HG02763 (cell line): ENCODE measurements around the gene SUN1.

Source experiments
- ATAC-seq: cut with Tn5 transposase; IDR thresholded peaks from one replicate; pipeline ENCODE4 v1.9.1; 2021; ENCODE audit warnings: mild to moderate bottlenecking, moderate library complexity; ENCODE audit not compliant: unreplicated experiment

The SUN1 gene

DNA sequence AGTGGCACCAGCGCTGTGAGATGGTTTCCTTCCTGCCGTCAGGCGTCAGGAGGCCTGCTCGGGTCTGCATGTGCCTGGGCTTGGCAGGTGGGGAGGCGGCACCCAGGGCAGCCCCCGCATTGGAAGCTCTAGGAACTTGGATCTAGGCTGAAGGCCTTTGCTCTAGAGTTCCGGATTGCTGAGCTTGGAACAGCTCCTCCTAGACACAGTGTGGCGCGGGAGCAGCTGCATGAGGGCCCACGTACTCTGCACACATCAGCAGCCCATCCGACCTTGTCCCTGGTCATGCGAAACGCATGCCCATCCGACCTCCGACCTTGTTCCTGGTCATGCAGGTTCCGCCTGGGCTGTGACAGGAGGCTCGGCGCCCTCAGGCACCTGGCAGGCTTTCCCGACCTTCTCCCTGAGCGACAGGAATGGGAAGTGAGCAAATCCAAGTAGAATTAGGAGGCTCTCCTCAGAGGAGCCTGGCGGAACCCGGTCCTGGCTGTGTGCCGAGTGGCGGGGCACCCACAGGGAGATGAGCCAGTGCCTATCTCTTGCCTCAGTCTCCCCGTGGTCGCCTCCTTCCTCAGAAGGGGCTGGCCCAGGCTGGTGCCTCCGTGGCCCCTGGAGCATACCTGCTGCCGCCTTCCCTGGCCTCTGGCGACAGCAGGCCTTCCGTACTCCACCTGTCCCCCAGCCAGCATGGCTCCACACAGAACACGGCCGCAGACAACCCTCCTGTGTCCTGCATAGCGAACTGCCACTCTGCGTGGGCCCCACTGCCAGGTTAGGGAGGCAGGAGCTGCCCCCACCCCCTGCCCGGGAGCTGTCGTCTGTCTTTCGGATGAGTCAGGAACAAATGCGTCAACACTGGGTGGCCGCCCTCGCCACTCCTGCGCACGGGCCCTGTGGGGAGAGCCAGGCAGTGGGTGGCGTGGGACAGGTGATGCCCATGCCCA, 56.1 kb downstream of the SUN1 start:
- ATAC-seq = no peak

DNA sequence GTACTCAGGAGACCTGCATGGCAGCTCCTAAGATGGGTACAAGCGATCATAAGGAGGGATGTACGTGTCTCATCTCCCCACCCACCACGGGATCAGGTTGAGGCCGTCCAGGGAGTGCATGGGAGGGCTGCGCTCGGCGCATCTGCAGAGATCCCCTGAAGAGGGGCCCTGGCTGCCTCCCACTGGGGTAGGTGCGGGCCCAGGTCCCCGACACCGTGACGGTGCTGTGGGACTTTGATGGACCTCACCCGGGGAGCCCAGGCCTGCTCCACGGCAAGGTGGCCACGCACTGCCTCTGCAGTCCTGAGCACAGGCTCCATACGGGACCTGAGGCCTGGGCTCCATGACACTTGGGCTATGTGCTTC, 56.7 kb downstream of the SUN1 start:
- ATAC-seq = no peak

DNA sequence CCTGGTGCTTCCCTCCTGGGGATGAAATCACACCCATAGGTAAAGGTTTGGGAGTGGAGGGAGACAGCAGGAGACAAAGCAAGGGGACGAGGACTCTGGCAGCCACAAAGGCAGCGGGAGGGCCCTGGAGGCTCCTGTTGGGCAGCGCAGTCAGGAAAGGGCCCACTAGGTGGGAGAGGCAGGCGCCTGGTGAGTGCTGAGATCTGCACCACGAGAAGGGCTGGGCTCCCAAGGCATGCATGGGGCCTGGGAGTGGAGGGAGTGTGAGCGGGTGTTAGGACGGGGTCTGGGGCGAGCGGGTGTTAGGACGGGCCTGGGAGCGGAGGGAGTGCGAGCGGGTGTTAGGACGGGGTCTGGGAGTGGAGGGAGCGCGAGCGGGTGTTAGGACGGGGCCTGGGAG, 57.1 kb downstream of the SUN1 start:
- ATAC-seq = no peak

DNA sequence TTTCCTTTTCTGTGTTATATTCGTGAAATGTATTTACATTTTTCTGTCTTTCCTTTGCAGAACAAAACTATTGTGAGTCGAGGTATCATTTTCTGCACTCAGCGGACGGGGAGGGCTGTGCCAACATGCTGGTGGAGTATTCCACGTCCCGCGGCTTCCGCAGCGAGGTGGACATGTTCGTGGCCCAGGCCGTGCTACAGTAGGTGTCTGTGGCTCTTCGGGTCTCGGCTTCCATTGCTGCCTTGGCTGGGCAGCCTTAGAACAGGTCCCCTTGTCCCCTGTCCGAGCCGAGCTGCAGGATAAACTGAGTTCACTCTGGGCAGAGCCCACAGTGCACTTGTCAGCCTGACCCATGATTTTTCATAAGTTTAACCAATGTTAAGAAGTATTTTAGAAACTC, 58.6 kb downstream of the SUN1 start:
- ATAC-seq = no peak

DNA sequence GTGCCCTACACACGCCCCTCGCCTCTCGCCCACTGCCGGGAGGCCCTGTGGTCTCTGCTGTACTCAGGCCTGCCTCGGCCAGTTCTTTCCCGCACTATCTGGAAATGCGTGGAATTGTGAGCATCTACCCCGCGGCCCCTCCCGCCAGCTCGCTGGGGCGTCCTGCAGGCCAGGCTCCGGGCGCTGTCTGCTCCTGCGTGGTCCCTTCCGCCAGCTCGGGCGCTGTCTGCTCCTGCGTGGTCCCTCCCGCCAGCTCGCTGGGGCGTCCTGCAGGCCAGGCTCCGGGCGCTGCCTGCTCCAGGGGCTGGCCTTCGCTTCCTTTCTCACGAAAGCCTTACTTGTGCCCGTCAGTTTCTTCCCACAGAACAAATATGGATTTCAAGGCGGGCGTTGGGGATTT, 59.0 kb downstream of the SUN1 start:
- ATAC-seq = no peak

DNA sequence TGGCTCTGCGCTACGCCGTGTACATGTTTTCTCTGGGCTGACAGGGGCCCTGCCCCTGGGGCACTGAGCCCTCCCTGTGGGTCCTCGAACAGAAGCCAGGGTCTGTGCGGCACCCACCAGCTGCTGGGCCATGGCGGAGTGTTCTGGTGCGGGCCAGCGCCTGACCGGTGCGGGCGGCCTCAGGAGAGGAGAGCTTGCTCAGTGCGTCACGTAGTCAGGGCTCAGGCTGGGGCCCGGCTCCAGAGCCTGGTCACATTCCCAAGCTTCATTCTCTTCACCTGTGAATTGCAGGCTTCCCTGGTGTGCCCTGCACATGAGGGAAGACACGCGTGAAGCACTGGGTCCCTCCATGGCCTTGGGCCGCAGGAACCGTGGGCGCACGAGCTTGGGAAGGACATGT, 59.5 kb downstream of the SUN1 start:
- no peak for ATAC-seq

DNA sequence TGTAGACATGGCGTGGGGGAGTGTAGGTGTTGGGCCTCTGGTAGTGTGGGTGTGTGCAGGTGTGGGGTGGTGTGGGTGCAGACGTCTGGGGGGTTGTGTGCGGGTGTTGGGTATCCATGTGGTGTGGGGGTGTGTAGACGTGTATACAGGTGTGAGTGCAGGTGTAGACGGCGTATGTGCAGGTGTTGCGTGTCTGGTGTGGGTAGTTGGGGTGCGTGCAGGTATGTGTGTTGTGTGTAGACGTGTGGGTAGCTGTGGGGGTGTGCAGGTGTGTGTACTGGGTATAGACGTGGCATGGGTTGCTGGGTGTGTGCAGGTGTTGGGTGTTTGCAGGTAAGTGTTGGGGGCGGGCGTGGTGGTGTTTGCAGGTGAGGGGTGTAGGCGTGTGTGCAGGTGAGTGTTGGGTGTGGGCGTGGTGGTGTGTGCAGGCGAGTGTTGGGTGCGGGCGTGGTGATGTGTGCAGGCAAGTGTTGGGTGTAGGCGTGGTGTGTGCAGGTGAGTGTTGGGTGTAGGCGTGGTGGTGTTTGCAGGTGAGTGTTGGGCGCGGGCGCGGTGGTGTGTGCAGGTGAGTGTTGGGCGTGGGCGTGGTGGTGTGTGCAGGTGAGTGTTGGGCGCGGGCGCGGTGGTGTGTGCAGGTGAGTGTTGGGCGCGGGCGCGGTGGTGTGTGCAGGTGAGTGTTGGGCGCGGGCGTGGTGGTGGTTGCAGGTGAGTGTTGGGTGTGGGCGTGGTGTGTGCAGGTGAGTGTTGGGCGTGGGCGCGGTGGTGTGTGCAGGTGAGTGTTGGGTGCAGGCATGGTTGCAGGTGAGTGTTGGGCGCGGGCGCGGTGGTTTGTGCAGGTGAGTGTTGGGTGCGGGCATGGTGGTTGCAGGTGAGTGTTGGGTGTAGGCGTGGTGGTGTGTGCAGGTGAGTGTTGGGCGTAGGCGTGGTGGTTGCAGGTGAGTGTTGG, 60.6 kb downstream of the SUN1 start:
- ATAC-seq = no peak

DNA sequence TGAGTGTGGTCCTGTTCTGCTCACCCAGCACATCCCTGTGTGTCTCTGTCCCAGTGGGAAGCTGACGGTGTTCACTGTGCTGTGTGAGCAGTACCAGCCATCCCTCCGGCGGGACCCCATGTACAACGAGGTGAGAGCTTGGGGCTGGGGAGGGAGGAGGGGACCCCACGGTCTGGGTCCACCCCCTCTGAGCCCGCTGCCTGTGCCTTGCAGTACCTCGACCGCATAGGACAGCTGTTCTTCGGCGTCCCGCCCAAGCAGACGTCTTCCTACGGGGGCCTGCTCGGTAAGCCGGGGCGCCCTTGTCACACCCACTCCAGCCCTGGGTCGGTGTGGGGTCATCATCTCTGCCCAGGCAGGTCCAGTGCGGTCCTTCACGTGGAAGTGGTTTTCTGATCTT, 61.4 kb downstream of the SUN1 start:
- ATAC-seq = no peak

DNA sequence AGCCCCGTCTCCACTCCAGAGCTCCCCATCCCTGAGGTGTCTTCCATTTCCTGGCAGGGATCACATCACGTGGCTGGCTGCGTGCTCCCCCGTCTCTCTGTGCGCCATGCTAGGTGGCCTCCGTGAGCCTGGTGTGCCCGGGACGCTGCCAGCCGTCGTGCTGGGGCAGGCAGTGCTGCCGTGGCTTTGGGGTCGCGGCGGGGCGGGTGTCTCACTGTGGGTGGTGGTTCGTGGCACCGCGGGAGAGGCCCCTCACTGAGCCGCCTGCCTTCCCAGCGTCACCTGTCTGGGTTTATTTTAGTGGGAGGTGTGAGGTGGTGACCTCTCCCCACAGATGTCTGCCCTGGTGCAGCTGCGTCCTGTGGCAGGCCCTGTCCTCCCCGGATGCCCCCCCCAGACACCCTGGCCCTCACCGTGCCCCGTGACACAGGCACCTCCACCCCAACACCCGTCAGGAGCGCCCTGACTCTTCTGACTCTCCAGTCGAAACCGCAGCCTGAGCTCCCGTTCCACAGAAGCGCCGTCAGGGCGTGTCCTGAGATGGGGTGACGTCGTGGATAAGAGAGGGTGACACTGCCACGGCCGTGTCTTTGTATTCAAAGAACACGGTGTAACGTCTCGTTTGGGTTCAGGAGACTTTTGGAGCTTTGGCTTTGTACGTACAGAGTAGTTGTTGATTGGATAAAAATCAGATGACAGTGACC, 62.0 kb downstream of the SUN1 start:
- ATAC-seq = no peak

DNA sequence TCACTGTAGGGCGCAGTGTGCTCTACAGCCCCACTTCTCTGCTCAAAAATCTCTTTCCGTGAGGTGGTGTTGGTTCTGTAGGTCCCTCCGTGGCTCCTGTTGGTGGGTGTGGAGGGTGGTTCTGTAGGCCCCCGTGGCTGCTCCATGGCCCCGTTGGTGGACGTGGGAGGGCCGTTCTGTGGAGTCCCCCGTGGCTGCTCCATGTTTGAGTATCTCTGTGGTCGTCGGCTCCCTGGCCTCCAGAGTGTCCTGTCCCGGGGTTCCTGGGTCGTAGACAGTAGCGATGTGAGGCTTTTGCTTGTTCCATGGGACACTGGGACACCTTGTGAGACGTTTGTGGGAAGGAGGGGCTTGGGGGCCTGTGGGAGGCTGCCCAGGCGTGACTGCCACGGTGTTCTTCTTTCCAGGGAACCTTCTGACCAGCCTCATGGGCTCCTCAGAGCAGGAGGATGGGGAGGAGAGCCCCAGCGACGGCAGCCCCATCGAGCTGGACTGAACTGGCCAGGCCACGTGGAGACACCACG, 62.7 kb downstream of the SUN1 start:
- ATAC-seq = no peak

DNA sequence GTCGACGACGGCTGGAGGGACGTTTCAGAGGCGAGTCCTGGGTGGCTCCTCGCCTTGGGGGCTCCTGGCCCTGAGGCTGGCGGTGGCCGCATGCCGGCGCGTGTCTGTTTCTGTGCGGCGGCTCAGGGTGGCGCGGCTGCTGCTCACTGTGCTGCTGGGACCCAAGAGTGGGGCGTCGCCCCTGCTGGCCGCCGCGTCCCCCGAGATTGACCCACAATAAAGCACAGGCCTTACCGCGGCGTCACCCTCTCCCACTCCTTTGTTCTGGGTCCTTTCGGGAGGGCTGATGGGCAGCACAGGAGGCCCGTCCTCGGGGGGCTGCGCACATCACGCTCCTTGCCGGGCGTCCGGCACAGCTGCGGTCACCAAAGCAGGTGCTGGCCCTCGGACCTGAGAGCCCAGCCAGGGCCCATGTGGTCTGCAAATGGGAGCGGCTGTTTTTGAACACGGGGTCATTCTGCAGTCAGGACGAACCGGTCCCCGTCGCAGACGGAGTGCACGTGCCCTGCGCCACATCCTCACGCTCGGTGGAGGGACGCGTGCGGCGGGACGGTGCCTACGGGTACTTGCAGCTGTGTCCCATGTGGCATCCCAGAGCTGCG, 63.3 kb downstream of the SUN1 start:
- ATAC-seq = no peak

DNA sequence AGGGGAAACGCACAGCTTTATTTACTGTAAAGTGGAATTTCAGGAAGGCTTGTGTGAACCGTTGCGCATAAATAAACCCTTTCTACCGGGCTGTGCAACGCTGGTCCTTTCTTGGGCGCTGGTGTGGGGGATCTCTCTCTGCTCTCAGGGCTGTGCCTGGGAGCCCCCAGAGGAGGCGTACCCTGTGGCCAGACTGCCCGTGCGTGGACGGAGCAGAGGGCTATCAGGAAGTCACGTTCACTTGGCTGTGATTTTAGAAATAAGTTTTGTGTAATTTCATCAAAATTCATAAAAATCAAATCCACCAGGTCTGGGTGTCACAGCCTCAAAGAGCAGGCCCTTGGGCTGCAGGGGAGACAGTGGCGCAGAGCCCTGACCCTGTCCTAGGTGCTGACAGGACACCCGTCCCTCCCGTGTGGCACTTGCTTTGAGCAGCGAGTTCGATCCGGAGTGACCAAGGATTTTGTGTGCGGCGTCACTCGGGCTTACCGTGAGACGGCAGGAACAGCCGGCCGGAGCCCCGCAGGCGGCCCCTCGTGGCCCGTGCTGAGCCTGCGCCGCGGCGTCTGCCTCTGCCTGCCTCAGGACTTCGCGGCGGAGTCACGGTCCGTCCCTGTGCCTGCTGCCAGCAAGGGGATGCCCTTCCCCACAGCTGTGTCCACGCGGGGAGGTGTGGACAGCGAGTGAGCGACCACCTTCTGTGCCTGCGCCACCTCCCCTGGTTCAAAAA, 64.2 kb downstream of the SUN1 start:
- no peak for ATAC-seq

DNA sequence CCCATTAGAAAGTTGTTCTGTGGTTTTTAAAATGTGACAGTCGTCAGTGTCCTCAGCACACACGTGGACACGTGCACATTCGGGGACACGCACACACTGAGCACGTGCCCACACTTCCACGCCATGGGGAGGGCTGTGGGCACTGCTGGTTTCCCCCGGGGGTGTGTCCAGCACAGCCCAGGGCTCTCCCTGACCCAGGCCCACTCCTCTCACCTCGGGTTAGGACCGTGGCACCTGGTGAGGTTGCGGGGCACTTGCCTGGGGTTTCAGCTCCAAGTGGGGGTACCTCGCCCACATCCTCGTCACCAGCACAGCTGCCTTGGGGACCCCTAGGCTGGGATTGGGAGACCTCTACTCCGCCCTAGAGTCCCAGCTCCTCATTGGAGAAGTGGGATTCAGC, 64.8 kb downstream of the SUN1 start:
- ATAC-seq = no peak

DNA sequence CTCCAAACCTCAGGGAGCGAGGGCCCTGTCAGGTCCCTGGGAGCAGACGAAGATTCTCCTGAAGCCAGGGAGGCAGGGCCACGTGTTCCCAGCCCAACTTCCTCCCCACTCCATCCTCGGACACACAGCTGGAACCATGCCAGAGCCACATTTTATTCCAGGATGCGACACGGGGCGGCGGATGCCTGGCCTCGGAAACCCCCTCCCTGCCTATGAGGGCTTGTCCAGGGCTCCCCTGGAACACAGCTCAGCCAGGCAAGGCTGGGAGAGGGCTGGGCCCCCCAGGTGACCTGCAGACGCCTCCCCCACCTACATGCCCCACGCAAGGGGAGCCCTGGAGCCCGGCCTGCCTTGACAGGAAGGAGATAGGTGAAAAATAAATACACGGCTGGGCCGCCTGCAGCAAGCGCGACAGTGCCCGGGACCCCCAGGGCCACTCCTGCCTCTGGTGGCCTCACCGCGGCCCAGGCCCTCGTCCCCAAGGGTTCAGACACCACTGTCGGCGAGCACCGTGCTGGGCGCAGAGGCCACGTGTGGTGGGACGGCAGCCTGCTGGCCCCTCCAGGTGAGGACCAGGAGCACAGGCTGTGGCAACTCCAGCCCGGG, 65.6 kb downstream of the SUN1 start:
- ATAC-seq = no peak

DNA sequence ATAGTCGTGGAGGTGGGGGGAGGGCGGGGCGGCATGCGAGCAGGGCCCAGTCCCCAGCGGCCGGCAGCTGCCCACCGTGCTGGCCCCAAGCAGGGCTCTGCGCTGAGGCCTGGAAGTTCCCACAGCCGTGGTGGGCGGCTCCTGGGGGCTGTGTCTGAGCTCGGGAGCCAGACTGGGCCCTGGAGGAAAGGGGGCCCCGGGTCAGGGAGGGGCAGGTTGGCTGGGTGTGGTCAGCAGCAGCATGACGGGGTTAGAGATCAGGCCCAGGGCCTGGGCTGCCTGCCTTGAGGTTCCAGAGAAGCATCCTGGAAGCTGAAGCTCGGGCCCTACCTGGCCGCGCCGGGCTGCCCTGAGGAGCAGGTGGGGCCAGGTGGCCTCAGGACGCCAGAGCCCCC, 66.2 kb downstream of the SUN1 start:
- no peak for ATAC-seq

DNA sequence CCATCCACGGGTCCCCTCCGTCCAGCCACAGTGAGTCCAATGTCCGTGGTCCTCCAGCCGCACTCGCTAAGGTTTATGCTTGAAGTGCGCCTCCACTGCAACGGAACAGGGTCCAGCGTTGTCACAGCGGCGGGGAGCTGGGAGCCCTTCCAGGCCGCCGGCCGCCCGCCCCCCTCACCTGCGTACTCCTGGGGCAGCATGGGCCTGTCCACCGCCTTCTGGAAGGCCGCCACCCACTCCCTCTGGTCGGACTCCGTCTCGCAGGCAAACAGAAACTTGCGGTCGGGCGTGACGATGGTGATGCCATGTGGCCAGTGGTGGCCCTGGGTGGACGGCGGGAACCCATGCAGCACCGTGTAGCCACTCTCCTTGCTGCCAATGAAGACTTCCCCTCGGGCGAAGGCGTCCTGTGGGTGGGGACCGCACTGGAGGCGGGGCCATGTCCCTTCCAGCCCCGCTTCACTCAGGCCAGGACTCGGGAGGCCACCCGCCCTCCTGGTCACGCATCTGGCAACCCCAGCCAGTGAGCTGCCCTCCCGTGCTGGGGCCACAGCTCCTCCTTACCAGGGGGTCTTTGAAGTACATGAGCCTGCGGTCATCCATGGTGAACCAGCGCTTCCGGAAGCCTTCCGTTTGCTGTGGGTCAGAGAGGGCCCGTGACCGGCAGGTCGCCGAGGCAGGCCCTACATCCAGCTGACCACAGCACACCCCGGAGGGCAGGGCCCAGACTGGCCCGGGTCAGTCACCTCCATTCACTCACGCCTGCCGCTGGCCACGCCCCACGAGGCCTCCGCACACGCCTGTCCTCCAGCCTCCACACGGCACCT, 66.8 kb downstream of the SUN1 start:
- ATAC-seq = no peak

DNA sequence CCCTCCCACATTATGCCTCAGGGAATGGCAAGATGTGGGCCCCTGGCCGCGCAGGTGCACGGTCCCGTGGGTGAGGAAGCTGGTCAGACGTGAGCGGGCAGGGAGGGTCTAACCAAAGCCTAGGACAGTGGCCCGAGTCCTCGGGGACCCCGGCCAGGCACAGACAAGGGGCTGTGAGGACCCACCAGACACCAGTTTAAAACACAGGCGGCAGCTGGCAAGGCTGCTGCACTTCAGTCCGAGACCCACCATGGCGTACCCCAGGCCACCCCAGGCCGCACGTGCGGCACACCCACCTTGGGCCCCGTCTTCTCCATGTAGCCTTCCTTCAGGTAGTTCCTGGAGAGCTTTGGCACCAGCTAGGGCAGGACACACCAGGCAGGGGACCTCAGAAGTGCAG, 67.5 kb downstream of the SUN1 start:
- no peak for ATAC-seq

DNA sequence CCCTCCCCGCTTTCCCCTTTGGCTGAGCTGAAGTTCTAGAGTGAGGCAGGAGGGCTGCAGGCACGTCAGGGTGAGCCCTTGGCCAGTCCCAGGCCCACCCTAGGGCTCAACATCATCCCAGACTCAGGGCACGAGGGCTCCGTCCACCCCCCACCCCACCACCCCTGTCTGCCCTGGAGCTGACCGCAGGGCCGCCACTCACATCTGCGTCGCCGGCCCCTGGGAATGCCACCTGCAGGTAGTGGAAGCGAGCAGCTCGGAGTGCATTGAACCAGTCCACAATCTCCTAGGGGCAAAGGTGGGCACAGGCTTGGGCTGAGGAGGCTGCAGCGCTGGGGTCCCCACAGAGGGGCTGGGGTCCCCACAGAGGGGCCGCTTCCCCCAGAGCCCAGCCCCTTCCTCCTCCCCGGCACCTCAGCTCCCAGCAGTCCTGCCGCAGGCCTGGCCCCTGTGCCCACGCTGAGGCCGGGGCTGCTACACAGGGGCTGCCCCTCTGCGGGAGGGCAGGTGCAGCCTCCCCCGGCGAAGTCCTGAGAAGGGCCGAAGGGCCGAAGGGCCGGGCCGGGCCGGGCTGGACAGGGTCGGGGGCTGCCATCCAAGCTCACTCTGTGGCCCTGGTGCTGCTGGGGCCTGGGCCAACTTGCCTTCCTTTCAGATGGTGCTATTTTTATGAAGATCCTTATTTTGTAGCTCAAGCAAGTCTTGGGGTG, 68.2 kb downstream of the SUN1 start:
- no peak for ATAC-seq
